ELR (cell line): ENCODE measurements around the gene AVPI1.

Source experiments
- DNase-seq: peaks from one replicate; pipeline ENCODE4 v3.0.0-alpha.2; 2015; ENCODE audit warnings: low read depth

The AVPI1 gene, protein sequence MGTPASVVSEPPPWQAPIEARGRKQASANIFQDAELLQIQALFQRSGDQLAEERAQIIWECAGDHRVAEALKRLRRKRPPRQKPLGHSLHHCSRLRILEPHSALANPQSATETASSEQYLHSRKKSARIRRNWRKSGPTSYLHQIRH

DNA sequence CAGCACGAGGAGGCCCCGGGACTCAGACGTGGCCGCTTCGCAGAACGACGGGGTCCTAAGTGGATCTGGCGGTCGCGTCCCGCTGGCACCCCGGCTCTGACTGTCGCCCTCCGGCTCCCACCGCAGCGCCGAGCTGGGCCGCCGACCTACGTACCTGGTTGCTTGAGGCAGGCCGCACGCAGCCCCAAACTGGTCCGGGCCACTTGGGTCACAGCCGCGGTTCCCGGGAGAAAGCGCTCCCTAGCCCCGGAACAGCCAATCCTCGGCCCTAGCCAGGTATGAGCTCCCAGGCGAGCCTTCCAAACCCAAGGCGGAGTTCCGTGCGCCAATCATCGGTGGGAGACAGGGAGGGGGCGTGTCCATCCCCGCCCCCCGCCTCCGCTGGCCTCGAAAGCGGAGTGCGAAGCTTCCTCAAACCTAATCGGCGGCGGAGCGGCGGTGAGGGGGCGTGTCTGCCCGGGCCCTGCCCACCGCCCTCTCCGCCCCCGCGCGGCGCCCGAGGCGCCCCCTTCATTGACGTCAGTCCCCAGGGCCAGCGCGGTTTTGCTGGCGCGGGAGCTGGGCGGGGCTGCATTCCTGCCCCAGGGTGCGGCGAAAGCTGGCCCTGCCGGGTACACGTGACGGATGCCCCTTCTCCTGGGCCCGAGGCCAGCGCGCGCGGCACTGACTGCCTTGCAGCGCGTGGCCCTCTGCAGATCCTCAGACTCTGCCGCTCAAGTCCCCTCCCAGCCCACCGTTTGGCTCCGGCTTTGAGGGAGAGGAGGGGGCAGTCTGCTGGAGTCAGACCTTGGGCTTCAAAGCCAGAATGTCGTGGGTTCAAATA lies at the start of gene AVPI1:
TSS of gene AVPI1 (minus strand) at position 280 of the 823 bp plus-strand sequence. CDS start 7,336 bp downstream, outside the sequence.
- peak; percentile 98 for DNase-seq

DNA sequence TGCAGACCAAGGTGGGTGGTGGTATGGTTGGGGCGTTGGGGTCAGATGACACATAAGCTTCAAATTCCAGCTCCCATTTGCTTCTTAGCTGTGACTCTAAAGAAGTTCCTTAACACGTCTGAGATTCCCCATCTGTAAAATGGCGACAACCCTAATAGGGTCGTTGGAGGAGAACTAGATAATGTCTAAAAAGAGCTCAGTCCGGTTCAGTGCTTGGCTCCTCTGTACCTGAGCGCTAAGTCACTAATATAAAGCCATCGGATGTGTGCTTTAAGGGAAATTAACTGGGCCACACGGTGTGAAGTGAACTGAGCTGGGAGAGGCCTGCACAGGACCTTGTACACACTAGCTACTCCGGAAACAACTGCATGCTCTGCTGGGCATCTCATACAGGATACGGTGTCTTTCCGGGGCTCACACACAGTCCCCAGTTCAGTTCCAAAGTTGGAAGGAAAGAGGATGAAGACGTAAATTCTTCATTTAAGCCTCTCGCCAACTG lies 49.4 kb upstream of the AVPI1 start:
- DNase-seq = no peak

DNA sequence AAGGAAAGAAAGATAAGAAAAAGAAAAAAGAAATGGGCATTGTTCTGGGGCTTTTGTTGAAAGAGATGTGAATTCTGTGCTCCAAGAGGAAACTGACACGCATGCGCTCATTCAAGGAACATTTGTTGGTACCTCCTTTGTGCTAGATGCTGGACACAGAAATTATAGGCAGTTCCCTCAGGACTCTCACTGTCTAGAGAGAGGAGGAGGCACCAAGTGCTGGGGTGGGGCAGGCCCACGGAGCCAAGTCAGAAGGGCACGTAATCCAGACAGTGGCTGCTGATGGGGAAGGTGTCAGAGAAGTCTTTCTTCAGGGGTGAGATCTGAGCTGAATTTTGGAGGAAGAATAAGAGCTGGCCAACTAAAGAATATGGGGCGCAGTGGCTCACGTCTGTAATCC lies 47.0 kb upstream of the AVPI1 start:
- DNase-seq = no peak

DNA sequence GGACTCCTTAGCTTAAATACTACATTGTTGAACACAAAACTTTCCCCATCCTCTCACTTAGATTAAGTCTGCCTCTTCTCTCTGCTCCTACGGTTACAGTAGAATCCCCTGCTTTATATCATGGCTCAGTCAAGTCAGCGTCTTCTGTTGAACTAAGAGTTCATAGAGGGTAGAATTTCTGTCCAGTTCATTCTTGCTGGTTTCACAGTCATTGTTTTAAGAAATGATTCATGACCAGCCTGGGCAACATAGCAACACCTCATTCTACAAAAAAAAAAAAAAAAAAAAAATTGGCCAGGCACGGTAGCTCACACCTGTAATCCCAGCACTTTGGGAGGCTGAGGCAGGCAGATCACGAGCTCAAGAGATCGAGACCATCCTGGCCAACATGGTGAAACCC lies 46.2 kb upstream of the AVPI1 start:
- DNase-seq = no peak

DNA sequence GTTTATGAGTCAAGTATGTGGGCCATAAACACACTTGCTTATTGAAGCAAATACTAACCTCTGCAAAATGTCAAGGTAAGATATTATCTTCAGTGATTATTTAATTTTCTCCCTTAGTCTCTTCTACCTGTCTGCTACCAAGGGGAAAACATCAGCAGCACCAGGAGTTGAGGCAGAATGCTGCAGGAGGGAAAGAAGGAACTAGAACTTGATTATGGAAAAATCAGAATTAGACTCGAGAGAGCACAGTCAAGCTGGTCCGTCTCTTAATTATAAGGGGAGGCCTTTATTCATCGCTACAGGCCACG lies 45.0 kb upstream of the AVPI1 start:
- DNase-seq = no peak

DNA sequence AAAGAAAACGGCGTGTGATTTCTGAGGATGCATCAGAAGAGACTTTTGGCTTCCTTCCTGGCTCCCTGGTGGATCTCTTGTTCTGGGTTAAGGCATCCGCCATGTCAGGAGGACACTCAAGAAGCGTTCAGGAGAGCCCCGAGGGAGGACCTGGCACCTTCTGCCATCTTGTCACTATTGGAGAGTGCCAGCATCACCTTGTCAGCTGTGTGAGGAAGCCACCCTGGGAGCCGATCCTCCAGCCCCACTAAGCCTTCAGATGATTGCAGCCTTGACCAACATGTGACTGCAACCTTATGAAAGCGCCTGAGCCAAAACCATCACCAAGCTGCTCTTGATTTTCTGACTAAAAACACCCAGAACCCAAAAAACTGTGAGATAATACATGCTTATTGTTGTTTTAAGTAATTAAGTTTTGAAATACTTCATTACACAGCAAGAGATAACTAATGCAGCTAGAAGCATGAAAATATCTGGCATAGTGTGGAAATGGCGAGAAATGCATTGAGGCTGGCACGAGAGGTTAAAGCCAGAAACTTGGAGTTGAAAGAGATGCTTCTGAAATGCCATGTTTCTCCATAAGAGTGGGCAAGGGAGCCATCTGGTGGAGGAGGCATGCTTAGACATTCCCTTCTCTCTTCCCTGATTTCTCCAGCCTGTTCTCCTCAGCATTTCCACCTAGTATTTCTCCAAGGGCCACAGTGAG lies 44.5 kb upstream of the AVPI1 start:
- peak; percentile 85 for DNase-seq

DNA sequence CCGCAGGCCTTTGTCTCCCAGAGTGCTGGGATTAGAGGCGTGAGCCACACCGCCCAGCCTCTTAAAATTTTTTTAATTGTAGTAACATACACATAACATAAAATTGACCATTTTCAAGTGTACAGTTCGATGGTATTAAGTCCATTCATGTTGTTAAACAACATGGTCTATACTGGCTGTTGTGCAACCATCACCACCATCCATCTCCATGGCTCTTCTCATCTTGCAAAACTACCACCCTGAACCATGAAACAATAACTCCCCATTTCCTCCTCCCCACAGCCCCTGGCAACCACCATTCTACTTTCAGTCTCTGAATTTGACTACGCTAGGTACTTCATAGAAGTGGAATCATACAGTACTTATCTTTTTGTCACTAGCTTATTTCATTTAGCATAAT lies 42.0 kb upstream of the AVPI1 start:
- no peak for DNase-seq

DNA sequence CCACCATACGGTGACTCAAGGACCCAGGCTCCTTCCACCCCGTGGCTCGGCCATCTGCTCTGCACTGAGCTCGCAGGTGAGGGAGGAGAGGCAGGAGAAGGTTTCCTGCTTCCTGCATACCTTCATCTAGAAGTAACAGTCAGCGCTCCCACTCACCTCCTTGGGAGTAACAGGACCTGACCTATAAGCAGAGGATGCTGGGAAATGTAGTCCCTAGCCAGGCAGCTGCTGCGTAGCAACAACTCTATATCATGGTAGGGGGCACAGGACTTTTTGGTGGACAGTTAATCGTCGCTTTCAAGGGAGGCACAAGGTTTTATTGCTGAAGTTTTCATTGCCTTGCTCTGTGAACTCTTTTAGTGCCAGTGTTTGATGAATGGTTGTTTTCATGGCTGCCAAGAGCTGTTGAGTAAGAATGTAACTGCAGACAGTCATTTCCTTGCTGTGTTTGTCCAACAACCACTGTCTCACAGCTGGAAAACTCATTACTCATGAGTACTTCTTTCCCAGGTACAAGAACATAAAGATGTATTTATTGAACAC lies 39.7 kb upstream of the AVPI1 start:
- DNase-seq = peak; percentile 74

DNA sequence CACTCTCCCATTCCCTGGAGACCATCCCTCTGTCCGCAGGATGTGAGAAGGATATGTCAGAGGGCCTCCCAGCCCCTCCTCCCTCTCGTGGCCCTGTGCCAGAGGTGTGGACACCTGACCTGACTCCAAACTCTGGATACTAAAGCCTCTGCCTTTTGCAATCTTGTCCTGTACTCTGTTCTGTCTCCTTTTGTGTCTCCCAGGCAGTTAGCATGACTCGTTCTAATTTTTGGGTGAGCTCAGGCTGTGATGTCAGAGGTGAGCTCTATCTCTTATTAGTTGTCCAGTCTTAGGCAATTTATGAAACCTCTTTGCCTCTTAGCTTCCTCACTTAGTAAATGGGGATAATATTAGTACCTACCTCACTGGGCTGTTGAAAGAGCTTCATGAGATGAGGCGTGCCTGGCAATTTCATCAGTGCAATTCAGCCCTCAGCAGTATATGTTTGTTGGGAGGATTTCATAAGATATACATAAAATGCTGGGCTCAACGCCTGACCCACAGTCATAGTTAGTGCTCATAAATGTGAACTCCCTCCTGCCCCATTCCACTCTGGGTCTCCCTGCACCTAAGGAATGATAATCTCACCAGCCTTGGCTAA lies 37.4 kb upstream of the AVPI1 start:
- DNase-seq = peak; percentile 34

DNA sequence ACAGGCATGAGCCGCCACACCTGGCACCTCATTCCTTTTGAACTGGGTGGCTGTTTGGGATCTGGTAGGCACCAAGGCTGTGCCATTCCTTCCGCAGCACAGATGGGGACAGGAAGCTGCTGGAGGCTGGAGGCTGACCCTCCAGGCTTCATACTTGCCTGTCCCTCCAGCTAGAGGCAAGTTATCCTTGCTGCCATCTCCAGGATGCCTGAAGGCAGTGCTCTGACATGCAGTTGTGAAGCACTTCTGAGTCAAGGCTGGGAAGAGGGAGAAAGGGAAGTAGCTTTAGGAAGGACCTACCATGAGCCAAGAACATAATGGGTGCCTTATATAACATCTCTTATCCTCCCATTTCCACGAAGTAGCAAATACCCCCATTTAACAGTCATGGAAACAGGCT lies 36.0 kb upstream of the AVPI1 start:
- peak; percentile 35 for DNase-seq

DNA sequence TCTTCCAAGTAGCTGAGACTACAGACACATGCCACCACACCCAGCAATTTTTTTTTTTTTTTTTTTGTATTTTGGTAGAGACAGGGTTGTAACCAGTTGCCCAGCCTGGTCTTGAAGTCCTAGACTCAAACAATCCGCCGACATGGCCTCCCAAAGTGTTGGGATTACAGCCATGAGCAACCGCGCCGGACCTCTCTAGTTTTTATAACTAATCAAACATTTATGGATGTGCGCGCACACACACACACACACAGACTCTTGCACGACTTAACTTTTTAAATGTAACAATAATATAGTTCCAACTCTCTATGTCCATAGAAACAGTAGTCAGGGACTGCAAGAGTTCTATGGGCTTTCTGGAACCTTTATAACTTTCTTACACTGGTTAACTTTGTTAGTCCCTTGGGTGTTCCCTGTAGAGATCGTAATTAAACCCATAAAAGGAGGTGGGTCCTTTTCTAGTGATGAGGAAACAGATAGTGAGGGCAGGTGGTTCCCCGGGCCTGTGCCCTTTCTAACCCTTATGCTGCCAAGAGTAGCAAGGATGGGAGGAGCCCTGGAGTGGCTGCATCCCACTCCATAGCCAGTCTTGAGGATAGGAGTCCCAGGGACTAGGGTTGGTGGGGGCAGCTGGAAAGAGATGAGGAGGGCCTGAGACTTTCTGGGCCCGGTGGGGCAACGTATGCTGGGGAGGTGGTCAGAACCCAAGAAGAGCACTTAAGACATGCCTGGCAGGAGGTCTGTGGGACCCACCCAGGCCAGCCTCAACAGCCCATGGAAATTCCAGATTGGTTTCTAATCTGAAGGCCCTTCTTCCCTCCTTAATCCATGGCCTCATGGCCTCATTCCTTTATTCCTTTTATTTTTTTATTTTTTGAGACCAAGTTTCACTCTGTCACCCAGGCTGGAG lies 35.1 kb upstream of the AVPI1 start:
- no peak for DNase-seq

DNA sequence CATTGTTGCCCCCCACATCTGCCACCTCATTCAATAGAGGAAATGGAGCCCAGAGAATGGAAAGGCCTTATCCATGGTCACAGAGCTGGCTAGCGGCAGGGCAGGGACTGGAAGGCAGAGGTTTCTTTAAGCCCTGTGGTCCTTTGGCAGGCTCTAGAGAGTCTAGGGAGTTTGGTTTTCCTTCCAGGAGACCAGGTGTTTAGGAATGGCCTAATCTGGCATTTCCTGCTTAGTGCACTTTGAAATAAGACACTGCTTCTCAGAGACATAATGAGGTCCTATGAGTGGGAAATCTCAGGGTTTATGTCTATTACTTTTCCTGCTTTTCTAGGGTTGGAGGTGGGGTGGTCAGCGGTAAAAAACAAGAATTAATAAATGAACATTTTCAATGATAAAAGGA lies 32.6 kb upstream of the AVPI1 start:
- DNase-seq = no peak

DNA sequence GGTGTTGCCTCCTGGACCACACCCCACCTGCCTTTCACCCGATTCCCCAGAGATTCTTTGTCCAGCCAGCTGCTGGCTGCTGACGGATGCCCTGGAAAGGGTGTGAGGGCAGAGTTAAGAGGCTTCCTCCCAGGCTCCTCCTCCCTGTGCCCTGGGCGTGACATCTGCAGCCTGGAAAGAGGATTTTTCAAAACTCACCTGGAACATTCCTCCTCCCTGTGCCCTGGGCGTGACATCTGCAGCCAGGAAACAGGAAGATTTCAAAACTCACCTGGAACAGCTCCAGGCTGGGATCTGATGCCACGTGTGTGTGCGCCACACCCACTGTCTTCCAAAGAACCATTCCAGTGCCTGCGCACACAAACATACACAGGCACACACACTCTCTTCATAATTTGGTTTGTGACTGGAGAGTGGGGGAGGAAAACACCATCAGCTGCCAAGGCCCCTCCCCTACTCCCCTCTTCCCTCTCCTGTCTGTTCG lies 31.7 kb upstream of the AVPI1 start:
- DNase-seq = no peak

DNA sequence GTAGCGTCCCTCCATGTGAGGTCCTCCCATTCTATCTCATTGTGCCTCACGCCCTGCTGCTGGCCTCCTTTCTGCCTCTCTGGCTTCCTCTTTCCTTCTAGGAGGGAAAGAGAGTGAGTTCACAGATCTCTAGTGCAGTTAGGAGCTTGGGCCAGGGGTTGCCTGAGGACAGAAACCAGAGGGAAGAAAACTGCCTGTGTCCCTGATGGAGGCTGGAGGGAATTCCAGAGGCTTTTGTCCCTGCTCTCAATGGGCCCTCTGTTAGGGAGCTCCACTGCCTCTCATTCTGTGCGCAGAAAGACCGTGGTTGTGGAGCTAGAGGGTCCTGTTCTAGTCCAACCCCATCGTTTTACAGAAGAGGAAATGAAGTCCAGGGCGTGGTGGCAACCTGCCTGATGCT lies 31.1 kb upstream of the AVPI1 start:
- no peak for DNase-seq

DNA sequence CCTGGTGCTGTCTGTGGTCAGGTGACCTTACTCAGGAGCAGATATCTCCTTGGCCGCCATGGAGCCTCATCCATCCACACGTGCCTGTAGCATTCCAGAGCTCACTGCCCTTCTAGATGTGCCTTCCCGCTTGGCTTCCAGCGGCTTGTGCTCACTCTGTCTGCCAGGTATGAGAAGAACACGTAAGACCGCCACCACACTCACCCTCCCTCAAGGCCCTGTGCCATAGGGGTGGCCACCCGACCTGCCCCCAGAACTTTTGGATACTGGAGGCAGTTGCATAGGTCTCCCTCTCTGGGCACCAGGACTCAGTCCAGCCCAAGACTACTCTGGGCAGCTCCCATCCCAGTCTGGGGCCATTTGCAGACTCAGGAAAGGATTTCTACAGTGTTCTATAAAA lies 30.6 kb upstream of the AVPI1 start:
- no peak for DNase-seq

DNA sequence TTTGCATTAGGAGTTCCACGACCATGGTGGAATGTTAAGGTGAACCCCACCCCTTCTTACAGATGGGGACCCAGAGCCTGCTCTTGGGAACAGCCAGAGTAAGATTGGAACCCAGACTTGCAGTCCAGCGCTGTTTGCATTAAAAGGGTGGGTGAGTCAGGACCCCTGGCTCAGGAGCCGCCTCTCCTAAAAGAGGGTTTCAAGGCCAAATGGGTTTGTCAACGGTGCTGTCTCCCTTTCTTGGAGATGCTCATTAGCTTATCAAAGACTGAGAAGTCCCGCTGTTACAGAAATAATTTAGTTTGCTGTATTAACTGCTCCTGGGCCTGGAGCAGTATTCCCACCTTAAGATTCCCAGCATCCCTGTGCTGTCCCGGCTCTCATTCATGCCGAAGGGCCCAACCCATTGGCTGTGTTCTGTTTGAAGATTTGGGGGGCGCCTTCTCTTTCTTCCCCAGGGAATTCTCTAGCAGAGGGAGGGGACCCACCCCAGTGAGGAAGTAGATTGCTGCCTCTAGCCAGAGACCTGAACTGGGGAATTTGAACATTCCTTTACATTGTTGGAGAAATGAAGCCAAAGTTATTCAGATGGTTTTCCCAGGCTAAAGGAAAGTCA lies 28.3 kb upstream of the AVPI1 start:
- DNase-seq = peak; percentile 37

DNA sequence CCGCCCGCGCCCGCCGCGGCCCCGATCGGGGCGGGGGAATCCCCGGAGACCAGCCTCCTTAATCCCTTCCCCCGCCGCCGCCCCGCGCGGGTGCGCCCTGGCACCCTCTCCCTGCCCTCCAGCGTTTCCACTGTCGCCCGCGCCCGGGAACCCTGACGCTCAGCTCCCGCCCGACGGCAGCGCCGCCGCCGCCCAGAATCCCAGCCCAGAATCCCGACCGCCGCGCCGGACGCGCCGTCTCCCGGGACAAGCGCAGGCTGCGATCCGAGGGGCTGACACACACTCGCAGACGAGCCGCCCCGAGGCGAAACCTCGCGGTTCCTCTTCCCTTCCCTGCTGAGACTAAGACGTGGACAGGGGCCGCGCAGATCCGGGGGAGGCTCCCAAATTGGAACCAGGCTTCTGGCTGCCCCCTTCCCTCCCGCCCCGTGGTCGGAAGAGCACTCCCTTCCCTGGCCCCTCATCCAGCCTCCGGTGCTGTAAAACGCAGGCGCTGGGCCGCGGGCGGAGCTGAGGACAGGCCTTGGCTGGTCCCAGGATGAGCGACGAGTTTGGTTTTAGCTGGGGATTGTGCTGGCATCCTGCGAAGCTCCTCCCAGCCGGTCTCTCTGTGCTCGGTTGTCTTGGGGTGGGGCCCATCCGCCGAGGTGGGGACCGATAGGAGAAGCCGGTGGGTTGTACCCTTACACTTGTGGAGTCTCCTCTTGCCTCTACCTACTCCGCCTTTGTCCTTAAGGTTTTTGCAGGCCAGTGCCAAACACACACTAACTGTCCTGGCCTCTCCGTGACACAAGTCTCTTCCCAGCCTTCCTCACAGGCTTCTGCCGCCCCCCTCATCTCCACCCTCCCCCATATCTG lies 27.6 kb upstream of the AVPI1 start:
- peak; percentile 84 for DNase-seq

DNA sequence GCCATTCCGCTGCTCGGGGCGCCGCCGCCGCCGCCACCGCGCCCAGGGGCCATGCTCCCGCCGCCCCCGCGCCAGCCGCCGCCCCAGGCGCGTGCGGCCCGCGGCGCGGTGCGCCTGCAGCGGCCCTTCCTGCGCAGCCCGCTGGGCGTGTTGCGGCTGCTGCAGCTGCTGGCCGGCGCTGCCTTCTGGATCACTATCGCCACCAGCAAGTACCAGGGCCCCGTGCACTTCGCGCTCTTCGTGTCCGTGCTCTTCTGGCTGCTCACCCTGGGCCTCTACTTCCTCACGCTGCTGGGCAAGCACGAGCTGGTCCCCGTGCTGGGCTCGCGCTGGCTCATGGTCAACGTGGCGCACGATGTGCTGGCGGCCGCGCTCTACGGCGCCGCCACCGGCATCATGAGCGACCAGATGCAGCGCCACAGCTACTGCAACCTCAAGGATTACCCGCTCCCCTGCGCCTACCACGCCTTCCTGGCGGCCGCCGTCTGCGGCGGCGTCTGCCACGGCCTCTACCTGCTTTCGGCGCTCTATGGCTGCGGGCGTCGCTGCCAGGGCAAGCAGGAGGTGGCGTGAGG lies 26.9 kb upstream of the AVPI1 start:
- peak; percentile 81 for DNase-seq

DNA sequence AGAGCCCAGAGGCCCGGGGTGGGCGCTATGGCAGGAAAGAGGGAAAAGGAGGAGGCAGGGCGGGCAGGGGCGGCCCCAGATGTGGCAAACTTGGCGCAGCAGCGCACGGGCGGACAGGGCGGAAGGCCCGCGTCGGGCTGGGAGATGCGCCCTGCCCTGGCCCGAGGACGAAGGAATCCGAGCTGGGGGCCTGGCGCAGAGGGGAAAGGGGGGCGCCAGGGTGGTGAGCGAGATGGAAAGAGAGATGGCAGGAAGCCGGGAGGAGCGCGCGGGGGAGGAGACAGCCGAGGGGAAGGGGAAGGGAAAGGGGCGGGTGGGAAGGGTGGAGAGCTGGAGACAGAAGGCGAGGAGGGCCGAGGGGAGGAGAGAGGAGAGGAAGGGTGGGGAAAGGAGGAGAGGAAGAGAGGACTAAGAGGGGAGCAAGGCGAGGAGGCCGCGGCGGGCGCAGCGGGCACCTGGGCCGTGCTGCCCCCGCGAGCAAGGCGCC lies 26.3 kb upstream of the AVPI1 start, which contains the start of gene MARVELD1:
TSS of gene MARVELD1 (plus strand) at position 392 of the 487 bp plus-strand sequence. CDS start 147 bp downstream, outside the sequence.
- DNase-seq = peak; percentile 82
